Effector memory CD8-positive, alpha-beta T cell (primary cell): Measurements from ENCODE around the gene LYZL6.
"Not testable (repeated sequence)": the region's sequence is repeated elsewhere in the genome, so short reads cannot be mapped to it uniquely, and the experiment has no call there.

ENCODE experiments used
- ATAC-seq: fragments of 150-1000 bp; cut with Tn5 transposase; replicated peaks from 2 replicates; pipeline ENCODE4 v1.10.0; 2021; ENCODE audit warnings: mild to moderate bottlenecking, moderate library complexity
- DNase-seq, 3 experiments: peaks; one replicate each; pipeline ENCODE4 v3.0.0; 2021
- H3K27ac Mint-ChIP-seq, 2 donors: one replicate each; pipeline ENCODE4 v1.8.0; 2022; ENCODE audit warnings: mild to moderate bottlenecking in 2 of 2, mixed read lengths in 2 of 2, moderate library complexity in 2 of 2
- H3K27me3 Mint-ChIP-seq, 2 donors: one replicate each; pipeline ENCODE4 v1.8.0; 2022; ENCODE audit warnings: mixed read lengths in 2 of 2
- H3K36me3 Mint-ChIP-seq: one replicate; pipeline ENCODE4 v1.8.0; 2022; ENCODE audit warnings: mild to moderate bottlenecking, moderate library complexity, mixed read lengths; ENCODE audit not compliant: insufficient read depth
- H3K4me1 Mint-ChIP-seq, 2 donors: one replicate each; pipeline ENCODE4 v1.8.0; 2022; ENCODE audit warnings: low read depth in 2 of 2, mixed read lengths in 2 of 2
- H3K4me3 Mint-ChIP-seq, 2 donors: one replicate each; pipeline ENCODE4 v1.8.0; 2022; ENCODE audit warnings: mild to moderate bottlenecking in 2 of 2, mixed read lengths in 2 of 2, moderate library complexity in 2 of 2
- H3K9me3 Mint-ChIP-seq, 2 donors: one replicate each; pipeline ENCODE4 v1.8.0; 2022; ENCODE audit warnings: mixed read lengths in 2 of 2

The LYZL6 gene

DNA sequence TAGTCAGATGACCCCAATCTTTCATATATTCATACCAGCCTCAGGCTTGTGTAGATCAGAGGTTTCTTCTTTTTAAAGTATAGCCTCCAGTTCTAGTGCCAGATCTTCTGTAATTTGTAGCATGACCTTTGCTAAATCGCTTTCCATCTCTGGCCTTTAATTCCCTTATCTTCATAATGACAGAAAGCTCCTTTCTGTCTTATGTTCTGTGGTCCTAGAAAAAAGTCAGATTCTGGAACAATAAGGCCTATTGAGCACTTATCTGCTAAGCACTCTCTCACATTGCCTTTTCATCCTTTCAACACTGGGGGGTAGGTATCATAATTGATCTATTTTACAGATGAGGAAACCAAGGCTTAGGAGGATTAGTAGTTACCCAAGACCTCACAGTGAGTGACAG is 28.6 kb upstream of the LYZL6 start:
- Mint-ChIP-seq H3K27me3 (no peaks in the 10 kb centered on the region), H3K4me3 (no peak overlapping the region), H3K4me1 (peaks cover 11 to 19% of the 10 kb centered on the region in 2 donors), H3K27ac (no peak overlapping the region), H3K36me3 (no peaks in the 10 kb centered on the region), H3K9me3 (no peaks in the 10 kb centered on the region)
- ATAC-seq (no peak), DNase-seq (no peak)

- Mint-ChIP-seq H3K4me3 (no peak overlapping the region), H3K9me3 (no peaks in the 10 kb centered on the region), H3K36me3 (no peaks in the 10 kb centered on the region), H3K27ac (peak overlapping the region in 1 of 2 donors; percentile 19), H3K4me1 (peaks cover 6 to 10% of the 10 kb centered on the region in 2 donors), H3K27me3 (no peaks in the 10 kb centered on the region)
- ATAC-seq (peak; percentile 69), DNase-seq (peak; percentile 77 to 86 (median 84))
Measured at GRCh38 chr17:35969558-35970380, 26.3 kb upstream of the LYZL6 start.

DNA sequence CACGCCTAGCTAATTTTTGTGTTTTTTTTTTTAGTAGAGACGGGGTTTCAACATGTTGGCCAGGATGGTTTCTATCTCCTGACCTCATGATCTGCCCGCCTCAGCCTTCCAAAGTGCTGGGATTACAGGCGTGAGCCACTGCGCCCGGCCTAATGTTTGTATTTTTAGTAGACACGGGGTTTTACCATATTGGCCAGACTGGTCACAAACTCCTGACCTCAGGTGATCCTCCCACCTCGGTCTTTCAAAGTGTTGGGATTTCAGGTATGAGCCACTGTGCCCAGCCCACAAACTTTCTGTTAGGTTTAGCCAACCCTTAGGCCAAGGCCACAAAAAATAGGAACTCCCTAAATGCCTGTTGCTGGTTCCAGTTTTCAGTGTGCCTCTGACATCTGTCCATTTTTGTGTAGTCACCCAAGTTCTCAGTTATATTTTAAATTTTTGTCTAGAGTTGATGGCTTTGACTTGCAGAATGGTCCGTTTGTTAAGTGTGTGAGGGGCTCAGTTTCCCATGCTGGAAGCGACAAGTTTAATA is 25.1 kb upstream of the LYZL6 start:
- ATAC-seq (no peak), DNase-seq (no peak)
- Mint-ChIP-seq H3K4me3 (no peak overlapping the region), H3K4me1 (peaks cover 6 to 10% of the 10 kb centered on the region in 2 donors), H3K36me3 (no peaks in the 10 kb centered on the region), H3K9me3 (no peaks in the 10 kb centered on the region), H3K27ac (no peak overlapping the region), H3K27me3 (no peaks in the 10 kb centered on the region)

DNA sequence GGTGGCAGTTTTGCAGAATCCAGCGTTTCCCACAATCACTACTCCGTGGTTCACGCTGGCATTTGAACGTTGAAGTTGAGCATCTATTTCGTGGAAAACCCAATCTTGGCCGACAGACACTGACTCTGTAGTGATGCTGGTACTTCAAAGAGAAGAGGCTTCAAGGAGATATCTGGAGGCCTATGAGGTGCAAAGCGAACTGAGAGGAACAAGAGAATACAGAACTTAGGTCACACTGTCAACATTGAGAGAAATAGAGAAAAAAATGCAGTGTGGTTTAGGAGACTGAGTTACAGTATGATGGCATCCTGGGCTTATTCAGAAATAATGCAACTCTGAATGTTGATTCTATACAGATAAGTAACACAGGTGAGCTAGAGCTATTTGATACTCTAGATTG is 21.8 kb upstream of the LYZL6 start:
- no peak overlapping the region for H3K4me3 Mint-ChIP-seq
- no peaks in the 10 kb centered on the region for H3K27me3 Mint-ChIP-seq
- peaks cover 6 to 10% of the 10 kb centered on the region in 2 donors for H3K4me1 Mint-ChIP-seq
- no peaks in the 10 kb centered on the region for H3K9me3 Mint-ChIP-seq
- DNase-seq (no peak), ATAC-seq (no peak)
- no peaks in the 10 kb centered on the region for H3K36me3 Mint-ChIP-seq
- no peak overlapping the region for H3K27ac Mint-ChIP-seq

DNA sequence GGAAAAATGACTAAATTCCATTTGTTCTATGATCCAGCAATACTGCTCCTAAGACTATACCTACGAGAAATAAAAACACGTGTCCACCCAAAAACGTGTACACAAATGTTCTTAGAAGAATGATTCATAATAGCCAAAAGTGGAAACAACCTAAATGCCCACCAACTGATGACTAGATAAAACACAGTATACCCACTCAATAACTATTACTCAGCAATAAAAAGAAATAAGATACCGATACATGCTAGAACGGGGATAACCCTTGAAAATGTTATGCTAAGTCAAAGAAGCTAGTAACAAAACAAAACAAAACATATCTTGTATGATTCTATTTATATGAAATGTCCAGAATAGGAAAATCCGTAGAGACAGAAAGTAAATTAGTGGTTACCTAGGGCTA is 20.1 kb upstream of the LYZL6 start:
- no peaks in the 10 kb centered on the region for H3K9me3 Mint-ChIP-seq
- H3K27me3 Mint-ChIP-seq: no peaks in the 10 kb centered on the region
- H3K4me3 Mint-ChIP-seq: no peak overlapping the region
- H3K36me3 Mint-ChIP-seq: no peaks in the 10 kb centered on the region
- no peak for DNase-seq
- no peak overlapping the region for H3K27ac Mint-ChIP-seq
- H3K4me1 Mint-ChIP-seq: no peaks in the 10 kb centered on the region
- no peak for ATAC-seq

GRCh38 chr17:35953720-35954119 is 10.2 kb upstream of the LYZL6 start:
- no peaks in the 10 kb centered on the region for H3K4me1 Mint-ChIP-seq
- ATAC-seq (no peak), DNase-seq (no peak)
- no peak overlapping the region for H3K4me3 Mint-ChIP-seq
- no peaks in the 10 kb centered on the region for H3K27me3 Mint-ChIP-seq
- H3K9me3 Mint-ChIP-seq: no peaks in the 10 kb centered on the region
- H3K36me3 Mint-ChIP-seq: no peaks in the 10 kb centered on the region
- no peak overlapping the region for H3K27ac Mint-ChIP-seq

DNA sequence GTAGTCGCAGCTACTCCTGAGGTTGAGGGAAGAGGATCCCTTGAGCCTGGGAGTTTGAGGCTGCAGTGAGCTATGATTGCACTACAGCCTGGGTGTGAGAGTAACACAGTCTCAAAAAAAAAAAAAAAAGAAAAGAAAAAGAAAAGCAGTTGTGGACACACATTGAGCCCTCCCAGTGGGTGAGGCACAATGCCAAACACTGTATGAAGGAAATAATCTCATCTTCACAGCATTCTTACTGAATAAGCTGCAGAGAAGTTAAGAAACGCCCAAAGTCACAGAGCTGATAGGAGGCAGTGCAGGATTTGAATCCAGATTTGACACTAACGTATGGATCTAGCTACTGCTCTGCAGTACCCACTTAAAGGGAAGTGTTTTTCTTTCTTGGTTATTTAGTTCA is 5.9 kb upstream of the LYZL6 start:
- Mint-ChIP-seq H3K9me3 (no peaks in the 10 kb centered on the region), H3K27ac (no peak overlapping the region), H3K4me1 (no peaks in the 10 kb centered on the region), H3K36me3 (no peaks in the 10 kb centered on the region), H3K4me3 (no peak overlapping the region), H3K27me3 (no peaks in the 10 kb centered on the region)
- ATAC-seq (no peak), DNase-seq (no peak)

DNA sequence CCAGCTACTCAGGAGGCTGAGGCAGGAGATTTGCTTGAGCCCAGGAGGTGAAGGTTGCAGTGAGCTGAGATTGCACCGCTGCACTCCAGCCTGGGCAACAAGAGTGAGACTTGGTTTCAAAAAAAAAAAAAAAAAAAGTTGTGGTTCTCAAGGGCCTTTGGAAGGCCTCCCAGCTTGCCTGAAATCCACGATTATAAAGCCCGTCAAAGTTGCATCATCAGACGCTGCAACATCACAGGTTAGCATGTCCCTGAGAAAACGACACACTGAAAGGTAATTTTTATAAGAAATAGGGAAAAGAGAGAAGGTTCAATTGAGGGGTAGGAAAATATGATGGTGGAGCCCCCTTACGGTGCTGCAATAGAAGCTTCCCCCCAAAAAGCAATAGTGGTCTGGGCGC is 4.6 kb upstream of the LYZL6 start:
- Mint-ChIP-seq H3K4me3 (no peak overlapping the region), H3K9me3 (no peaks in the 10 kb centered on the region), H3K27ac (no peak overlapping the region), H3K27me3 (no peaks in the 10 kb centered on the region), H3K4me1 (peaks cover 0 to 2% of the 10 kb centered on the region in 2 donors), H3K36me3 (no peaks in the 10 kb centered on the region)
- no peak for DNase-seq
- no peak for ATAC-seq

DNA sequence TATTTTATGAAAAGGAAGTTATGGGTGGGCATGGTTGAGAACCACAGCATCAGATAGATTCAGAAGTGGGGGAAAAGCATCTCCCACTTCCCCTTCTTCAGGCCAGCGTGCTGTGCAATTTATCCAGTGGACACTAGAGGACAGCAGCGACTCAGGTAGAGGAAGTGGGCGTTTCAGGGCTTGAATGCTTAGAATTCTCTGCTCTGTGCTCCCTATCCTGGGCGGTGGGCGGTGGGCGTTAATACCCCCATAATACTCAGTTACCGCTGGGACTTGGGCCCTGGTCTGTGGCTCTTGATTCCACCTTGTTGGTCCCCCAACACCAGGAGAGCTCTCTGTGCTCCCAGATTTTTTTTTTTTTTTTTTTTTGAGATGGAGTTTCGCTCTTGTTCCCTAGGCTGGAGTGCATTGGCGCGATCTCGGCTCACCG is 3.7 kb upstream of the LYZL6 start:
- ATAC-seq (peak; percentile 95), DNase-seq (peak; percentile 48 to 63 (median 57))
- H3K4me1 Mint-ChIP-seq: peaks cover 0 to 3% of the 10 kb centered on the region in 2 donors
- no peaks in the 10 kb centered on the region for H3K36me3 Mint-ChIP-seq
- peak overlapping the region; percentile 50 to 62 for H3K4me3 Mint-ChIP-seq
- H3K27ac Mint-ChIP-seq: no peak overlapping the region
- H3K9me3 Mint-ChIP-seq: no peaks in the 10 kb centered on the region
- no peaks in the 10 kb centered on the region for H3K27me3 Mint-ChIP-seq

DNA sequence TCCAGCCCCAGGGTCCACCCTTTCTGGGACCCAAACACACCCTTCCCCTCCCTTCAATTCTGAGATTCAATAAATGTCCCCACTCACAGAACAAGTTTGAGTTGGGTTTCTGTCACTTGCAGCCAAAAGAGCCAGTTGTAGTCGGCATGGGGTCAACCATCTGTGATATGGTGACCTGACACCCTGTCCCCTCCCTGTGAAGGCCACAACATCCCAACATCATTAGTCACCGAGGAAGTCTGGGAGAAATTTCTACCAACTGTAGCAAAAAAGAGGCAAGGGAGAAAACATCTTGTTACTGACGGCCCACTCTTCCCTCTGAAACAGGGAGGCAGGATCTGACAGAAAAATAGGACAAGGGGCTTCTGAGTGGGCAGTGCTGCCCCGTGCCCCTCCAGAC is 638 bp upstream of the LYZL6 start:
- Mint-ChIP-seq H3K4me1 (peaks cover under 1 to 3% of the 10 kb centered on the region in 2 donors), H3K4me3 (no peak overlapping the region)
- no peak for DNase-seq

GRCh38 chr17:35942588-35943186 is 826 bp downstream of the LYZL6 start:
- H3K27me3 Mint-ChIP-seq: no peaks in the 10 kb centered on the region
- no peaks in the 10 kb centered on the region for H3K36me3 Mint-ChIP-seq
- no peak for ATAC-seq
- H3K9me3 Mint-ChIP-seq: no peaks in the 10 kb centered on the region
- H3K4me1 Mint-ChIP-seq: peaks cover 4 to 6% of the 10 kb centered on the region in 2 donors
- no peak overlapping the region for H3K4me3 Mint-ChIP-seq
- H3K27ac Mint-ChIP-seq: peak overlapping the region; percentile 41 to 53
- DNase-seq: no peak

More for the DNA sequence above, 638 bp upstream of the LYZL6 start:
- Mint-ChIP-seq H3K36me3 (no peaks in the 10 kb centered on the region), H3K27me3 (no peaks in the 10 kb centered on the region), H3K27ac (no peak overlapping the region), H3K9me3 (no peaks in the 10 kb centered on the region)
- no peak for ATAC-seq

- not testable (repeated sequence) for H3K36me3 Mint-ChIP-seq, H3K27me3 Mint-ChIP-seq, H3K9me3 Mint-ChIP-seq, H3K4me1 Mint-ChIP-seq, DNase-seq, ATAC-seq, H3K27ac Mint-ChIP-seq, H3K4me3 Mint-ChIP-seq
Measured at GRCh38 chr17:35938492-35938891, 5.0 kb downstream of the LYZL6 start.

DNA sequence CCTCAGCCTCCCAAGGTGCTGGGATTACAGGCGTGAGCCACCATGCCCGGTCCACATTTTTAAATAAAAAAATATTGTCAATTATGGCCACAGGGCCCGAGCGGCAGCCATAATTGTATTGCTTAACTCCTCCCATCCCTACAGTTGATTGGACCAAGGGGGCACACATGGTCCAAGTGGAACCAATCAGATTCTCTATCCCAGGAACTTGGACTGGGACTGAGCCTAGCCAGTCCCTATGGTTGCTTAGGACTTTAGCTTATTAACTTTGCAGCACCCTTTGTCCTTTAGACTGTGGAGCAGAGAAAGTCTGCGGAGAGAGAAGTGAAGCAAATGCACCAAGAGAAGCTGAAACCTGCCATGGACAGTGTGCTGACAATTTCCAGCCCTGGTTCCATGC is 7.5 kb downstream of the LYZL6 start:
- ATAC-seq (no peak), DNase-seq (no peak)
- Mint-ChIP-seq H3K9me3 (no peaks in the 10 kb centered on the region), H3K36me3 (no peaks in the 10 kb centered on the region), H3K4me1 (peaks cover 1 to 6% of the 10 kb centered on the region in 2 donors), H3K4me3 (no peak overlapping the region), H3K27me3 (no peaks in the 10 kb centered on the region), H3K27ac (no peak overlapping the region)

- no peak for ATAC-seq
Measured at GRCh38 chr17:35934760-35935159, 8.8 kb downstream of the LYZL6 start.

More at GRCh38 chr17:35934760-35935159, 8.8 kb downstream of the LYZL6 start:
- Mint-ChIP-seq H3K9me3 (no peaks in the 10 kb centered on the region), H3K4me3 (no peak overlapping the region), H3K27ac (no peak overlapping the region), H3K36me3 (peaks cover 7% of the 10 kb centered on the region), H3K4me1 (peaks cover 10 to 17% of the 10 kb centered on the region in 2 donors), H3K27me3 (no peaks in the 10 kb centered on the region)
- no peak for DNase-seq
